ENCODE measurements around the gene COG7.
A peak's percentile ranks its signal among the peaks of the same experiment; 100 is the strongest.
"Not testable (repeated sequence)": the region's sequence is repeated elsewhere in the genome, so short reads cannot be mapped to it uniquely, and the experiment has no call there.

The COG7 gene

GRCh38 chr16:23464196-23464595 is 11.2 kb upstream of the COG7 start:
- Histone ChIP-seq H2AFZ (ENCODE audit: low read depth) (no peak overlapping the region), H3K36me3 (ENCODE audit: insufficient read depth) (peaks cover 4% of the 10 kb centered on the region; the same call in 1 of the 2 replicates), H3K27me3 (ENCODE audit: insufficient read depth, low read depth) (no peaks in the 10 kb centered on the region), H3K4me3 (IDR thresholded peaks at IDR 0.05; ENCODE audit: insufficient read depth, low read depth, low read length) (no peak overlapping the region), H3K27ac (no peak overlapping the region), H3K4me2 (no peak overlapping the region), H3K4me1 (ENCODE audit: low read depth, poor library complexity, severe bottlenecking) (no peaks in the 10 kb centered on the region), H3K79me2 (ENCODE audit: insufficient read depth, low read depth) (no peaks in the 10 kb centered on the region), H3K9ac (no peak overlapping the region), H4K20me1 (ENCODE audit: insufficient read depth) (no peaks in the 10 kb centered on the region)
- TF ChIP-seq, protein P1, sequence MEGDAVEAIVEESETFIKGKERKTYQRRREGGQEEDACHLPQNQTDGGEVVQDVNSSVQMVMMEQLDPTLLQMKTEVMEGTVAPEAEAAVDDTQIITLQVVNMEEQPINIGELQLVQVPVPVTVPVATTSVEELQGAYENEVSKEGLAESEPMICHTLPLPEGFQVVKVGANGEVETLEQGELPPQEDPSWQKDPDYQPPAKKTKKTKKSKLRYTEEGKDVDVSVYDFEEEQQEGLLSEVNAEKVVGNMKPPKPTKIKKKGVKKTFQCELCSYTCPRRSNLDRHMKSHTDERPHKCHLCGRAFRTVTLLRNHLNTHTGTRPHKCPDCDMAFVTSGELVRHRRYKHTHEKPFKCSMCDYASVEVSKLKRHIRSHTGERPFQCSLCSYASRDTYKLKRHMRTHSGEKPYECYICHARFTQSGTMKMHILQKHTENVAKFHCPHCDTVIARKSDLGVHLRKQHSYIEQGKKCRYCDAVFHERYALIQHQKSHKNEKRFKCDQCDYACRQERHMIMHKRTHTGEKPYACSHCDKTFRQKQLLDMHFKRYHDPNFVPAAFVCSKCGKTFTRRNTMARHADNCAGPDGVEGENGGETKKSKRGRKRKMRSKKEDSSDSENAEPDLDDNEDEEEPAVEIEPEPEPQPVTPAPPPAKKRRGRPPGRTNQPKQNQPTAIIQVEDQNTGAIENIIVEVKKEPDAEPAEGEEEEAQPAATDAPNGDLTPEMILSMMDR (conservative IDR thresholded peaks at IDR 0.05; ENCODE audit: low read depth, low read length), result no peak

GRCh38 chr16:23462994-23463393 is 10.0 kb upstream of the COG7 start:
- H3K36me3 ChIP-seq (ENCODE audit: insufficient read depth); H3K27me3 ChIP-seq (ENCODE audit: insufficient read depth, low read depth); H3K27ac ChIP-seq; H3K9ac ChIP-seq; H3K79me2 ChIP-seq (ENCODE audit: insufficient read depth, low read depth); H3K4me1 ChIP-seq (ENCODE audit: low read depth, poor library complexity, severe bottlenecking); H3K4me3 ChIP-seq (IDR thresholded peaks at IDR 0.05; ENCODE audit: insufficient read depth, low read depth, low read length); H2AFZ ChIP-seq (ENCODE audit: low read depth); H3K4me2 ChIP-seq; H4K20me1 ChIP-seq (ENCODE audit: insufficient read depth): not testable (repeated sequence)

GRCh38 chr16:23453338-23454052 is 506 bp upstream of the COG7 start:
- Histone ChIP-seq H3K4me3 (IDR thresholded peaks at IDR 0.05; ENCODE audit: insufficient read depth, low read depth, low read length) (peak overlapping the region; percentile 40), H3K9ac (peak overlapping the region; percentile 67; the same call in 1 of the 2 replicates)

DNA sequence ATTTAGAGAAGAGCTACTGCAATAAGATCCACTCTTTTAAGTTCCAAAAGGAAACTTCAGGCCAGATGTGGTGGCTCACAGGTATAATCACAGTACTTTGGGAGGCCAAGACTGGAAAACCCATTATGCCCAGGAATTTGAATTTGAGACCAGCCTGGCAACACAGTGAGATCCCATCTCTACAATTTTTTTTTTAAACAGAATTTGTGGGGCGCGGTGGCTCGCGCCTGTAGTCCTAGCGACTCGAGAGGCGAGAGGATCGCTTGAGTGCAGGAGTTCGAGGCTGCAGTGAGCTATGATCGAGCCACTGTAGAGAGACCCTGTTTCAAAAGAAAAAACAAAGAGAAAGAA is 793 bp downstream of the COG7 start:
- Histone ChIP-seq H3K36me3 (ENCODE audit: insufficient read depth) (no peaks in the 10 kb centered on the region), H3K4me1 (ENCODE audit: low read depth, poor library complexity, severe bottlenecking) (peaks cover 12% of the 10 kb centered on the region), H3K4me2 (peak overlapping the region; percentile 83), H3K27me3 (ENCODE audit: insufficient read depth, low read depth) (no peaks in the 10 kb centered on the region), H3K9ac (peak overlapping the region; percentile 67; the same call in 1 of the 2 replicates), H3K27ac (no peak overlapping the region; the same call in 1 of the 2 replicates), H2AFZ (ENCODE audit: low read depth) (peak overlapping the region; percentile 96), H3K4me3 (IDR thresholded peaks at IDR 0.05; ENCODE audit: insufficient read depth, low read depth, low read length) (peak overlapping the region; percentile 40), H3K79me2 (ENCODE audit: insufficient read depth, low read depth) (peaks cover 9% of the 10 kb centered on the region; the same call in 1 of the 2 replicates), H4K20me1 (ENCODE audit: insufficient read depth) (no peaks in the 10 kb centered on the region)
- TF ChIP-seq, protein P1 (conservative IDR thresholded peaks at IDR 0.05; ENCODE audit: low read depth, low read length), result no peak

More at GRCh38 chr16:23453338-23454052, 506 bp upstream of the COG7 start:
- H3K36me3 ChIP-seq (ENCODE audit: insufficient read depth), result no peaks in the 10 kb centered on the region
- 0 out of 2 replicates have a peak, but pooled peaks cover 9% of the 10 kb centered on the region for H3K79me2 ChIP-seq (ENCODE audit: insufficient read depth, low read depth)
- no peaks in the 10 kb centered on the region for H4K20me1 ChIP-seq (ENCODE audit: insufficient read depth)
- H3K27me3 ChIP-seq (ENCODE audit: insufficient read depth, low read depth), result no peaks in the 10 kb centered on the region
- TF ChIP-seq, protein P1 (conservative IDR thresholded peaks at IDR 0.05; ENCODE audit: low read depth, low read length), result no peak
- H3K4me2 ChIP-seq, result peak overlapping the region; percentile 83
- peaks cover 12% of the 10 kb centered on the region for H3K4me1 ChIP-seq (ENCODE audit: low read depth, poor library complexity, severe bottlenecking)
- no peak overlapping the region for H3K27ac ChIP-seq
- H2AFZ ChIP-seq (ENCODE audit: low read depth), result peak overlapping the region; percentile 96

DNA sequence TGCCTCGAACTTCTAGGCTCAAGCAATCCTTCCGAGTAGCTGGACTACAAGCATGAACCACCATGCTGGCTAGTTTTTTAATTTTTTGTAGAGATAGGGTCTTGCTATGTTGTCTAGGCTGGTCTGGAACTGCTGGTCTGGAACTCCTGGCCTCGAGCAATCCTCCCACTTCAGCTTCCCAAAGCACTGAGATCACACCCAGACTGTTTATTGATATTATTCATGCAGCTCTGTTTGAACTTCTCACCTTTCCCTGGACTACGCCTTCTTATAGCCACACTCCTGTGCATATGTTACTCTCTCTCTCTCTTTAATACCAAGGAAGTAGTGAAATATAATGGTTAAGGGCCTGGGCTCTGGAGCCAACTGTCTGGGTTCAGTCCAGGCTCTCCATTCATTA is 4.6 kb downstream of the COG7 start:
- H3K79me2 ChIP-seq (ENCODE audit: insufficient read depth, low read depth), result peaks cover 9% of the 10 kb centered on the region; the same call in 1 of the 2 replicates
- peaks cover 9% of the 10 kb centered on the region for H3K4me1 ChIP-seq (ENCODE audit: low read depth, poor library complexity, severe bottlenecking)
- H2AFZ ChIP-seq (ENCODE audit: low read depth), result no peak overlapping the region
- TF ChIP-seq, protein P1 (conservative IDR thresholded peaks at IDR 0.05; ENCODE audit: low read depth, low read length), result no peak
- no peak overlapping the region for H3K9ac ChIP-seq
- no peaks in the 10 kb centered on the region for H3K27me3 ChIP-seq (ENCODE audit: insufficient read depth, low read depth)
- no peak overlapping the region for H3K27ac ChIP-seq
- H3K36me3 ChIP-seq (ENCODE audit: insufficient read depth), result no peaks in the 10 kb centered on the region
- H4K20me1 ChIP-seq (ENCODE audit: insufficient read depth), result no peaks in the 10 kb centered on the region
- no peak overlapping the region for H3K4me2 ChIP-seq
- H3K4me3 ChIP-seq (IDR thresholded peaks at IDR 0.05; ENCODE audit: insufficient read depth, low read depth, low read length), result no peak overlapping the region

- not testable (repeated sequence) for H3K4me2 ChIP-seq; H2AFZ ChIP-seq (ENCODE audit: low read depth); H3K27me3 ChIP-seq (ENCODE audit: insufficient read depth, low read depth); H4K20me1 ChIP-seq (ENCODE audit: insufficient read depth); H3K27ac ChIP-seq; H3K4me3 ChIP-seq (IDR thresholded peaks at IDR 0.05; ENCODE audit: insufficient read depth, low read depth, low read length); H3K9ac ChIP-seq; H3K36me3 ChIP-seq (ENCODE audit: insufficient read depth); H3K79me2 ChIP-seq (ENCODE audit: insufficient read depth, low read depth)
- H3K4me1 ChIP-seq (ENCODE audit: low read depth, poor library complexity, severe bottlenecking), result peaks cover 32% of the 10 kb centered on the region
Measured at GRCh38 chr16:23437542-23437941, 15.4 kb downstream of the COG7 start.
